Stomach (tissue), 4 donors: ENCODE data around the gene ZNF615.
A peak's percentile ranks its signal among the peaks of the same experiment; 100 is the strongest.

Experiments used
- CTCF ChIP-seq, 7 experiments: fragments of 450-650 bp in 4 of 7; fragments of 200-600 bp in 3 of 7; sonication (generic) in 3 of 7; IDR thresholded peaks; one replicate each; pipeline ENCODE4 v1.5.1; 2016 to 2019; ENCODE audit warnings: antibody characterized with exemption in 7 of 7, control low read depth in 2 of 7, mild to moderate bottlenecking in 1 of 7
- EP300 ChIP-seq: sonication (generic); formaldehyde crosslinking; IDR thresholded peaks from one replicate; pipeline ENCODE4 v1.6.1; 2017; ENCODE audit warnings: antibody characterized with exemption
- POLR2A ChIP-seq, 4 donors: fragments of 450-650 bp; IDR thresholded peaks; one replicate each; pipeline ENCODE4 v1.6.1; 2016; ENCODE audit warnings: antibody characterized with exemption in 4 of 4, control low read depth in 2 of 4, mild to moderate bottlenecking in 1 of 4, moderate library complexity in 1 of 4
- POLR2AphosphoS5 ChIP-seq, 3 donors: sonication (generic); formaldehyde crosslinking; IDR thresholded peaks; one replicate each; pipeline ENCODE4 v1.6.1; 2016; ENCODE audit warnings: antibody characterized with exemption in 3 of 3

DNA sequence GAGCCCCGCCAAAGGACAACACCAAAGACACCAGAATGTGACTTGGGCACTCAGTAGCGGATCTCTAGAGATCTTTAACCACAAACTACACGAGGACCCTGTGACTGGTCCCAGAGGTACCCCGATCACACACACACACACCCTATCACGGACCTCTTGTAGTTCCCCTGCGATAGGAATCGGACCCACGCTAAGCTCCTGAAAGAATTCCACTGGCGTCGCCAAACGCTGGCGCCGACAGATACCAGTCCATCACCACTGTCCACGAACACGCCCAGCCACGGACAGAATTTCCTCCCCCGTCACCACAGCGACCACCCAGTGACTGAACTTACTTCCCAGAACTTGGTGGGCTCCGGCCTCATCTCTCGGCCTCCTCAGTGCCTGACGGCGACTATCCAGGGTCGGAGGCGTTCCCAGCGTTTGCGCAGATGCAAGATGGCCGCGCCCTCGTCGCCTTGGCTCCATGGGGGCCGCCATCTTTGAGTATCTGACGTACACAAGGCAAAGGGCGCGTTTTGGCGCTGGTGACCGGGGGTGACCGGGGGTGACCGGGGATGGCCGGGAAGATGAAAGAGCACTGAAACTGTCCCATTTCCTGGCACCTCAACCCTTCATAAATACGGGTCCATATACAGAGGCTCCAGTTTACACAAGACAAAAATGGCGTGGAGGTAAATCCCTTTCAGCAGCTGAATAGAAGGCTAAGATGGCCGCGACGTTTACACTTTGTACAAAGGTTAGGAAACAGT lies at the start of gene ZNF615:
- TF ChIP-seq CTCF (IDR thresholded peaks at IDR 0.05) (no peak), POLR2AphosphoS5 (IDR thresholded peaks at IDR 0.05) (peak; percentile 58 to 81 (median 68)), POLR2A (IDR thresholded peaks at IDR 0.05) (no peak), EP300 (no peak)
